Measurements from ENCODE around the gene BIN1. TPM values are rescaled to one million over a fixed set of nuclear protein-coding genes. Genes with fewer than 3 reads are reported as not detected.

BIN1 gene
- total RNA-seq, 6 donors from 2014 or later = 32.3 to 57.0 (median 42.9) TPM

DNA sequence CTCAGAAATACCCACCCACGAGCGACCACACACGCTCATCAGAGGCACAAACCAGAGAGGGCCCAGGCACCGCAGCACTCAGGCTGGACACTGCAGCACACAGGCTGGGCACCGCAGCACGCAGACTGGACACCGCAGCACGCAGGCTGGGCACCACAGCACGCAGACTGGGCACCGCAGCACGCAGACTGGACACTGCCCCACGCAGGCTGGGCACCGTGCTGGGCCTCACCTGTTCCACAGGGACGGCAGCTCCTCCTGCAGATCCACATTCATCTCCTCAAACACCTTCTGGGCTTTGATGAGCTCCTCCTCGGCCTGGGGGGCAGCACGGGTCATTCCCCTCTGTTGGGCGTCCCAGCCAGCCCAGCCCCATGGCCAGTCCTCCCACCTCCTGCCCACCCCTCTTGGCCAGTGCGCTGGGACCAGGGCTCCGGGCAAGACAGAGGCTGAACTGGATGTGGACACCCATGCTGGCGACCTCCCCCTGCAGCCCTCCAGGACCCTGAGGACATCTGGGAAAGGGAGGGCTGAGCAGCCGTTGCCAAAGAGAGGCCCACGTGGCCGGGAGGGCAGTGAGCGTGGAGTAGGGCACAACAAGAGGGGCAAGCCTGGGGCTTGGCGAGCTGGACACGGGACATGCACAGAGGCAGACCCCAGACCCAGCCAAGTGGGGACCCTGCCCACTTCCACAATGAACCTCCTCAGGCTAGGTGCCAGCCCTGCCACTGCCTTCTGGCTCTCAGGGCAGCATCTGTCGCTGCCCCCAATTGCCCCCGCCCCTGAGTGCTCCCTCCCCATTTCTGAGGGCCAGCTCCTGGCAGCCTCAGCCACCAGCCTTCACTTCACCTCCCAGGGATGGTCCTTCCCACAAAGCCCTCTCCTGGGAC is 43.0 kb downstream of the BIN1 start:
- Histone ChIP-seq H3K4me3 (no peak overlapping the region), H3K9me3 (no peaks in the 10 kb centered on the region), H3K27me3 (no peaks in the 10 kb centered on the region), H3K27ac (peak overlapping the region; percentile 65 to 82 (median 80)), H3K4me1 (peaks cover 43 to 50% (median 48%) of the 10 kb centered on the region in 4 donors), H3K36me3 (peaks cover 0 to 7% (median 6%) of the 10 kb centered on the region in 4 donors)
- DNase-seq (peak in 1 of 2 donors; percentile 80), ATAC-seq (ENCODE audit: low FRiP score in 2 of 2) (no peak)
- WGBS, 2 donors = 94 to 96% methylated on average over 5 to 19 of the region's 28 CpGs
- no peak for TF ChIP-seq POLR2A (IDR thresholded peaks at IDR 0.05)
- TF ChIP-seq EP300 (IDR thresholded peaks at IDR 0.05) = no peak
- TF ChIP-seq, protein P1, sequence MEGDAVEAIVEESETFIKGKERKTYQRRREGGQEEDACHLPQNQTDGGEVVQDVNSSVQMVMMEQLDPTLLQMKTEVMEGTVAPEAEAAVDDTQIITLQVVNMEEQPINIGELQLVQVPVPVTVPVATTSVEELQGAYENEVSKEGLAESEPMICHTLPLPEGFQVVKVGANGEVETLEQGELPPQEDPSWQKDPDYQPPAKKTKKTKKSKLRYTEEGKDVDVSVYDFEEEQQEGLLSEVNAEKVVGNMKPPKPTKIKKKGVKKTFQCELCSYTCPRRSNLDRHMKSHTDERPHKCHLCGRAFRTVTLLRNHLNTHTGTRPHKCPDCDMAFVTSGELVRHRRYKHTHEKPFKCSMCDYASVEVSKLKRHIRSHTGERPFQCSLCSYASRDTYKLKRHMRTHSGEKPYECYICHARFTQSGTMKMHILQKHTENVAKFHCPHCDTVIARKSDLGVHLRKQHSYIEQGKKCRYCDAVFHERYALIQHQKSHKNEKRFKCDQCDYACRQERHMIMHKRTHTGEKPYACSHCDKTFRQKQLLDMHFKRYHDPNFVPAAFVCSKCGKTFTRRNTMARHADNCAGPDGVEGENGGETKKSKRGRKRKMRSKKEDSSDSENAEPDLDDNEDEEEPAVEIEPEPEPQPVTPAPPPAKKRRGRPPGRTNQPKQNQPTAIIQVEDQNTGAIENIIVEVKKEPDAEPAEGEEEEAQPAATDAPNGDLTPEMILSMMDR (IDR thresholded peaks at IDR 0.05) = no peak
- no peak for TF ChIP-seq POLR2AphosphoS5 (IDR thresholded peaks at IDR 0.05)

DNA sequence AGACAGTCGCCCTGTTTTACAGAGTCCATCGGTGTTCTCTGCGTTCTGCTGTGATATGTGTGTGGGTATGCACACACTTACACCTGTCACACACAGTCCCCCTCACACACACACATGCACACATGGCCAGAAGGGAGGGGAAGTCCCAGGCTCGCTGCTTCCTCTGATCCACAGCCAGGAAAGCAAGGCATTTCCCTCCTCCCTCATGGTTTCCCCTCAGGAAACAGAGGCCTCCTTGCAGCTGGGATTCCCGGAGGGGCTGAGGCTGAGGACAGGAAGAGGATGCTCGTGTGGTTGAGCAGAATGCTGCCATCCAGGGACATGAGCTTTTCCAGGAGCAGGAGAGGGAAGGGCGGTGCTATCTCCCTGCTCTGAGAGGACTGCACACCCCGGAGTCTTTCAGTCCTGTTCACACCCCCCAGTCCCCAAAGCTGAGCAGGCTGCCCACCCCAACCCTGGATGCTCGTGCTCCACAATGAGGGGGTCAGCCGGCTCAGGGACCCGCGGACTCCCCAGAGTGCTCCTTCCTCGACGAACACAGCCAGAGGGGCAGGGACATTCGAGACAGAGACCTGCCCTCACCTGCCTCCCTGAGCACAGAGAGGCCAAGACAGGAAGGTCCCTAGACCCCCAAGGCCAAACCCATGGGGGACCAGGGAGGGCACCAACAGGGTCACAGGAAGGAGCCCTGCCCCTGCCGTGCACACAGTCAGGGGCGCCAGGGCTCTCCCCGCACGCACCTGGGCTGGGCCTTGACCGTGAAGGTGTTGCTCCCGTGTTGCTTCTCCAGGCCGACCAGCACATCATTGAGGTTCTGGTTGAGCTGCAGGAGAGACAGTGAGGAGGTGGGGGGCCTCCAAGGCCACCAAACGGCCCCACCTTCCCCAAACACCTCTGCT is 45.3 kb downstream of the BIN1 start:
- peaks cover 31 to 40% (median 37%) of the 10 kb centered on the region in 4 donors for H3K4me1 ChIP-seq
- no peaks in the 10 kb centered on the region for H3K27me3 ChIP-seq
- peak; percentile 32 to 62 for DNase-seq
- no peaks in the 10 kb centered on the region for H3K9me3 ChIP-seq
- H3K4me3 ChIP-seq = no peak overlapping the region
- H3K36me3 ChIP-seq = peaks cover 0 to 19% (median 10%) of the 10 kb centered on the region in 4 donors
- peak overlapping the region in 3 of 4 donors; percentile 52 to 85 (median 78) for H3K27ac ChIP-seq
- TF ChIP-seq POLR2AphosphoS5 (IDR thresholded peaks at IDR 0.05) = peak; percentile 91 to 99
- TF ChIP-seq, protein P1 (IDR thresholded peaks at IDR 0.05) = no peak
- peak in 3 of 4 donors; percentile 84 to 94 (median 93) for TF ChIP-seq EP300 (IDR thresholded peaks at IDR 0.05)
- no peak for TF ChIP-seq POLR2A (IDR thresholded peaks at IDR 0.05)
- no peak for ATAC-seq (ENCODE audit: low FRiP score in 2 of 2)
- WGBS, 2 donors = 65 to 73% methylated on average over 7 to 23 of the region's 23 CpGs

DNA sequence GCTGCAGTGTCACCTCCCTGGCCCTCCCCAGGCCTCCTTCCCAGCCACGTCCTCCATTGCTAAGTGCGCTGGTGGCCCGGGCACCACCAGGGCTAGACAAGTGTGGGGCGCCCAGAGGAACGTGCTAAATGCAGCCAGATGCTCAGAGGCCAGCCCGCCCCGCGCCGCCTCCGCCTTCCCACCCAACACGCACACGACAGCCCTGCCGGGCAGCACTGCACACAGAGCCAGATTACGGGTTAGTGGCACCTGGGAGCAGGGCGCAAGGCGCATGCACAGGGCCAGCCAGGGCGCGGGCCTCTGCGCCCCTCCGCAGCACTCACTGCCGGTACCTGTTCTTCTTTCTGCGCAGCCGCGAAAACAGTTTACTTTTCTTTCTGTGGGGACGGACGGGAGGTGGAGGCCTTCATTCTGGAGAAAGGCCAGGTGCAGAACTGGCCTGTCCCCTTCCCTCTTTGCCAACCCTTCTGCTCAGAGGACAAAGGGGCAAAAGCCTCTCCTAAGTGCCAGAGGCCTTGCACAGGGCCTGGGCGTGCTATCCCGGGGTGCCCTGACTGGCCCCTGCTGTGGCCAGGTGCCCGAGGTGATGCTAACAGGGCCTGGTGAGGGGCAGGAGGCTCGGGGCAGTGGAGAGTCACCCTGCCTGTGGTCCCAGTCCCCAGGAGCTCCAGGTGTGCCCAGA is 46.5 kb downstream of the BIN1 start:
- no peak for ATAC-seq (ENCODE audit: low FRiP score in 2 of 2)
- H3K36me3 ChIP-seq = peaks cover 0 to 19% (median 10%) of the 10 kb centered on the region in 4 donors
- no peaks in the 10 kb centered on the region for H3K9me3 ChIP-seq
- WGBS, 2 donors = 95 to 96% methylated on average over 22 to 30 of the region's 30 CpGs
- H3K4me1 ChIP-seq = peaks cover 23 to 27% (median 25%) of the 10 kb centered on the region in 4 donors
- DNase-seq = peak in 1 of 2 donors; percentile 79
- H3K27me3 ChIP-seq = no peaks in the 10 kb centered on the region
- TF ChIP-seq POLR2AphosphoS5 (IDR thresholded peaks at IDR 0.05) = no peak
- H3K27ac ChIP-seq = no peak overlapping the region
- H3K4me3 ChIP-seq = no peak overlapping the region

DNA sequence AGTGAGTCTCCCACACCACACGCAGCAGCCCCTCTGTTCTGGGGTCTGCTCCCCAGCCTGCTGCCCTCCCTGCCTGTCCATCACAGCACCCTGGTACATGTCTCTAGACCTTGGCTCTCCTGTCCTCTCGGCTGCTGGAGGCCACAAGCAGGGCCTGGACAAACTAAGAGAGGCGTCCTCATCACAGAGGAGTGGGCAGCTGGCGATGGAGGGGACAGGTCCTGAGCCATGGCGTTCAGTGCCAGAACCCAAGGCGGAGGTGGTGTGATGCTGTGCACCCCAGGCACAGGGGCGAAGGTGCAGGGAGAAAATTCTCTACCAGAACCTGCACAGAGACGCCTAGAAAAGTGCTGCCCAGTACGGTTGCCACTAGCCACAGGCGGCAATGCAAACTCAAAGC is 47.4 kb downstream of the BIN1 start:
- peaks cover 14 to 22% (median 16%) of the 10 kb centered on the region in 4 donors for H3K4me1 ChIP-seq
- H3K36me3 ChIP-seq = peaks cover 0 to 19% (median 10%) of the 10 kb centered on the region in 4 donors
- H3K9me3 ChIP-seq = no peaks in the 10 kb centered on the region
- no peak overlapping the region for H3K27ac ChIP-seq
- no peaks in the 10 kb centered on the region for H3K27me3 ChIP-seq
- no peak for TF ChIP-seq POLR2A (IDR thresholded peaks at IDR 0.05)
- WGBS, 2 donors = 94 to 99% methylated on average over 10 of the region's 10 CpGs
- DNase-seq (no peak), ATAC-seq (ENCODE audit: low FRiP score in 2 of 2) (no peak)
- H3K4me3 ChIP-seq = no peak overlapping the region

DNA sequence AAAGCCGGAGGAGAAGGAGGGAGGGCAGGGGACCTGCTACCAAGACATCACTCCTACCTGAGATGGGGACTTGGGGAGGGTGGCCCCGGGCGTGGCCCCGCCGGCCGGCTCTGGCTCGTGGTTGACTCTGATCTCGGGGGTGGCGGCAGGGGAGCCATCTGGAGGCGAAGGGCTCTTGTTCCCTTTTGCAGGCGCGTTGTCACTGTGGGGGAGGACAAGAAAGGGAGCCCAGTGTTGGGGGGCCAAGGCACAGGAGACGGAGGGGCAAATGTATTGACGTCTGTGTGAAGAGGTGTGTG is 48.1 kb downstream of the BIN1 start:
- whole genome bisulfite sequencing, 2 donors = 84 to 93% methylated on average over 14 of the region's 14 CpGs
- H3K9me3 ChIP-seq = no peaks in the 10 kb centered on the region
- peaks cover 8 to 16% (median 10%) of the 10 kb centered on the region in 4 donors for H3K4me1 ChIP-seq
- TF ChIP-seq, protein P1 (IDR thresholded peaks at IDR 0.05) = no peak
- TF ChIP-seq POLR2A (IDR thresholded peaks at IDR 0.05) (no peak), EP300 (IDR thresholded peaks at IDR 0.05) (no peak), POLR2AphosphoS5 (IDR thresholded peaks at IDR 0.05) (no peak)
- ATAC-seq (ENCODE audit: low FRiP score in 2 of 2) (no peak), DNase-seq (peak in 1 of 2 donors; percentile 77)
- H3K36me3 ChIP-seq = peaks cover 0 to 19% (median 11%) of the 10 kb centered on the region in 4 donors
- no peak overlapping the region for H3K4me3 ChIP-seq
- no peak overlapping the region for H3K27ac ChIP-seq
- no peaks in the 10 kb centered on the region for H3K27me3 ChIP-seq
